Embryonic facial prominence (tissue), 1 donor: ENCODE data around the gene RMI2.

ENCODE experiments used
- DNase-seq: peaks from one replicate; pipeline ENCODE4 v3.0.0-alpha.2; 2016; ENCODE audit errors: extremely low spot score

RMI2 gene

GRCh38 chr16:11383481-11384183 is 38.4 kb downstream of the RMI2 start:
- DNase-seq, result no peak

GRCh38 chr16:11384184-11384955 is 39.1 kb downstream of the RMI2 start:
- DNase-seq, result no peak

- no peak for DNase-seq
These were observed 39.8 kb downstream of the RMI2 start for GRCh38 chr16:11384956-11385586.

- DNase-seq, result no peak
These were observed 40.9 kb downstream of the RMI2 start for GRCh38 chr16:11386054-11386680.

- DNase-seq, result no peak
These were observed 41.7 kb downstream of the RMI2 start for GRCh38 chr16:11386791-11387546.

- no peak for DNase-seq
These were observed 43.8 kb downstream of the RMI2 start for GRCh38 chr16:11389083-11389482.

GRCh38 chr16:11389631-11390565 is 44.6 kb downstream of the RMI2 start:
- DNase-seq, result no peak

GRCh38 chr16:11390573-11391495 is 45.6 kb downstream of the RMI2 start:
- DNase-seq, result peak; percentile 72

- no peak for DNase-seq
These were observed 46.3 kb downstream of the RMI2 start for GRCh38 chr16:11391576-11391975.

GRCh38 chr16:11392041-11392581 is 46.9 kb downstream of the RMI2 start:
- DNase-seq, result no peak

GRCh38 chr16:11393366-11393765 is 48.1 kb downstream of the RMI2 start:
- no peak for DNase-seq

GRCh38 chr16:11393861-11394592 is 48.8 kb downstream of the RMI2 start:
- DNase-seq, result no peak

- DNase-seq, result no peak
These were observed 49.3 kb downstream of the RMI2 start for GRCh38 chr16:11394593-11394960.

GRCh38 chr16:11395008-11395948 is 50.0 kb downstream of the RMI2 start:
- no peak for DNase-seq

- DNase-seq, result no peak
These were observed 50.6 kb downstream of the RMI2 start for GRCh38 chr16:11395949-11396240.

- DNase-seq, result peak; percentile 40
These were observed 51.2 kb downstream of the RMI2 start for GRCh38 chr16:11396241-11397048.

- no peak for DNase-seq
These were observed 52.9 kb downstream of the RMI2 start for GRCh38 chr16:11398136-11398535.
